Loucy (cell line): Measurements from ENCODE around the gene SIL1.

Experiments used
- EZH2phosphoT487 ChIP-seq: fragments of 200-600 bp; IDR thresholded peaks from 2 replicates; pipeline ENCODE4 v1.6.1; 2018; ENCODE audit warnings: antibody characterized with exemption, mild to moderate bottlenecking, moderate library complexity, borderline replicate concordance
- TF ChIP-seq, protein P1 (sequence below): fragments of 200-600 bp; sonication (generic); conservative IDR thresholded peaks from 2 replicates; pipeline ENCODE4 v1.5.1; 2014; ENCODE audit warnings: mild to moderate bottlenecking, antibody characterized with exemption, low read length

DNA sequence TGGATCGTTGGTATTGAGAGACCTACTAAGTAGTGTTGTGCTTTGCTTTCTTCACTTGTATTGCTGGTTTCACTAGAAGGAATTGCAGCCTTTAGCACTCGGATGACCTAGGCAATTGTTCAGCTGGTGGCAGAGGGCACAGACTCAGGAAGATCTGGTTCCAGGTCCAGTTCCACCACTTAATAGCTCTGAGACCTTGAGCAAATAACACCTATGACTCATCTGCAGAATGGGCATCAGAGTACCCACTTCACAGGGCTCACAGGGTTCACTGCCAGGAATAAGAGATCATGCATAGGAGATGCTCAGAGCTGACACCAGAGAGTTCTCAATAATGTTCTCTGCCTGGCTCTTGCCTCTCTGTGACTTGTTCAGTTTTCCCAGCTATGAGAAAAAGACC is 133.6 kb downstream of the SIL1 start:
- TF ChIP-seq, protein P1, sequence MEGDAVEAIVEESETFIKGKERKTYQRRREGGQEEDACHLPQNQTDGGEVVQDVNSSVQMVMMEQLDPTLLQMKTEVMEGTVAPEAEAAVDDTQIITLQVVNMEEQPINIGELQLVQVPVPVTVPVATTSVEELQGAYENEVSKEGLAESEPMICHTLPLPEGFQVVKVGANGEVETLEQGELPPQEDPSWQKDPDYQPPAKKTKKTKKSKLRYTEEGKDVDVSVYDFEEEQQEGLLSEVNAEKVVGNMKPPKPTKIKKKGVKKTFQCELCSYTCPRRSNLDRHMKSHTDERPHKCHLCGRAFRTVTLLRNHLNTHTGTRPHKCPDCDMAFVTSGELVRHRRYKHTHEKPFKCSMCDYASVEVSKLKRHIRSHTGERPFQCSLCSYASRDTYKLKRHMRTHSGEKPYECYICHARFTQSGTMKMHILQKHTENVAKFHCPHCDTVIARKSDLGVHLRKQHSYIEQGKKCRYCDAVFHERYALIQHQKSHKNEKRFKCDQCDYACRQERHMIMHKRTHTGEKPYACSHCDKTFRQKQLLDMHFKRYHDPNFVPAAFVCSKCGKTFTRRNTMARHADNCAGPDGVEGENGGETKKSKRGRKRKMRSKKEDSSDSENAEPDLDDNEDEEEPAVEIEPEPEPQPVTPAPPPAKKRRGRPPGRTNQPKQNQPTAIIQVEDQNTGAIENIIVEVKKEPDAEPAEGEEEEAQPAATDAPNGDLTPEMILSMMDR = no peak
- no peak for TF ChIP-seq EZH2phosphoT487
